8988T (cell line): ENCODE data around the gene APC2.
A peak's percentile ranks its signal among the peaks of the same experiment; 100 is the strongest.
"Not testable (repeated sequence)": the region's sequence is repeated elsewhere in the genome, so short reads cannot be mapped to it uniquely, and the experiment has no call there.

ENCODE experiments used
- DNase-seq: peaks from one replicate; pipeline ENCODE4 v3.0.0; 2011

The APC2 gene

DNA sequence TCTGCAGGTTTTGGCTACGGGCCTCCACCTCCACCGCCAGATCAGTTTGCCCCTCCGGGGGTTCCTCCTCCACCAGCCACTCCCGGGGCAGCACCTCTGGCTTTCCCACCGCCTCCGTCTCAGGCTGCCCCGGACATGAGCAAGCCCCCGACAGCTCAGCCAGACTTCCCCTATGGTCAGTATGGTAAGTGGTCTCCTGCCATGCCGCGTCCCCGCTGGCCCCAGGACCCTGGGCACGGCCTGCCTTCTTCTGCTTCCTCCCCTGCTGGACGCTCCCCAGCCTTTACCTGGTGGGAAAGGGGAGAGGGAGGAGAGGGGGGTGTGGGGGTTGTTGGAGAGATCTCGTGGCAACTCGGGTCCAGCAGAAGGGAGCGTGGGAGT lies 17.4 kb upstream of the APC2 start:
- no peak for DNase-seq

DNA sequence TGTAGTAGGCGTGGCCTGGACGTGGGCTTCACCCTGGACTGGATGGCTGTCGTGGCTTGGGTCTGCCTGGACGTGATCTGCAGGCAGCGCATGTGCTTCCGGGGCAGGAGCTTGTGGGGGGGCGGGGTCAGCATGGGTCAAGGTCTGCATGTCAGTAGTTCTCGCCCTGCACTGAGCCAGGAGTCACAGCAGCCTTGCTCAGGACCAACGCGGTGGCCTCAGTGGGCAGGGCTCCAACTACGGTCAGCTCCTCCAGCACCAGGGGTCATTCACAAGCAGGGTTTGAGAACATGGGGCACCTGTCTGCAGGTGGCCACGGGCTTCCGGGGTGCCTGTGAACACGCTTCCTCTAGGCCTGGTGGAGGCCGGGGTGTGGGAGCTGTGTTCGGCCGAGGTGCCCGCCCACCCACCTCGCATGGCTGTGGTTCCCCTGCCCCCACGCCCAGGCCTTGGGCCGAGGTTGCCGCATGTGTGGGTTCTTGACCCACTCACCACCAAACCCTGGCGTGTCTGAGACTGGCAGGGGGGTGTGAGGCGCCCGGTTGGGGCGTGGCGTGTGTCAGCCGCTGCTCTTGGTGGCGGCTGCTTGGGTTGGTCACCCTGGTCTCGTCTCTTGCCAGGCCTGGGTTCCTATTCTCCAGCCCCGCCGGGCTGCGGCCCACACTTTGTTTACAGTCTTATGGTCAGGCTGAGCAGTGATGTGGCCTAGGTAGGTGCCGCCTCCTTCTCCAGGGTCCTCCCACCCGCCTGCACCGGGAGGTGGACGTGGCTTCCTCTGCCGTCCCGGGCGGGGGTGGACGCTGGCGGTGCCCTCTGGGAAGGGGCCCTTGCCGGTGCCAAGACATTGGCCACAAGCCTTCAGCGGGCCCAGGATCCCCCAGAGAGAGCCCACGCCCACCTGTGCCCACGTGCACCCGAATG lies 16.5 kb upstream of the APC2 start:
- DNase-seq = no peak

DNA sequence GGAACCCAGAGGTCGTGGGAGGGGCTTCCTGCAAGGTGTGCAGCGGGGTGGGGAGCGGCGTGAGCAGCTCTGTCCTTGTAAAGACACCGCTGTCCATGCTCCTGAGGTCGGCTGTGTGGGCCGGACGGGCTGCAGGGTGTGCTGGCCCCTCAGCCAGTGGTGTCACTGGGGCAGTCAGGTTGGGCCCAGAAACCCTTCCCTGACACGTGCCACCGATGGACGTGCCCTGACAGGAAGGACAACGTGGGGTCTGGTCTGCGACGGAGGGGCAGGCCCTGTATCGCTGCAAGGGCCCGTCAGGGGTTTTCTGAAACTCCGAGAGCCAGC lies 15.9 kb upstream of the APC2 start:
- DNase-seq = no peak

DNA sequence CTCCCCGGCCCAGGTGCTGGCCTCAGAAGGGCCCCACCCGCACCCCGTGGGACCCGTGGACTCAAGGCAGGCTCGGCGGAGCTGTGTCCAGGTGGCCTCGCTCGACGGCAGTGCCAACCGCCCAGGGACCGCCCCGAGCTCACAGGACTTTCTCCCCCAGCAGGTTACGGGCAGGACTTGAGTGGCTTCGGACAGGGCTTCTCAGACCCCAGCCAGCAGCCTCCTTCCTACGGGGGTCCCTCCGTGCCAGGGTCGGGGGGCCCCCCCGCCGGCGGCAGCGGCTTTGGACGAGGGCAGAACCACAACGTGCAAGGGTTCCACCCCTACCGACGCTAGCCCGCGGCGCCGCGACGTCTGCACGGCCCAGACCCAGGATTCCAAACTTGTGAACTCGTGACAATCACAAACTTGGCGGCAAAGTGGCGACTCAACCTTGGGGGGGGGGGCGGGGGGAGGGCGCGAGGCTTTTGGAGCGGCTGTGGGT lies 15.3 kb upstream of the APC2 start:
- no peak for DNase-seq

DNA sequence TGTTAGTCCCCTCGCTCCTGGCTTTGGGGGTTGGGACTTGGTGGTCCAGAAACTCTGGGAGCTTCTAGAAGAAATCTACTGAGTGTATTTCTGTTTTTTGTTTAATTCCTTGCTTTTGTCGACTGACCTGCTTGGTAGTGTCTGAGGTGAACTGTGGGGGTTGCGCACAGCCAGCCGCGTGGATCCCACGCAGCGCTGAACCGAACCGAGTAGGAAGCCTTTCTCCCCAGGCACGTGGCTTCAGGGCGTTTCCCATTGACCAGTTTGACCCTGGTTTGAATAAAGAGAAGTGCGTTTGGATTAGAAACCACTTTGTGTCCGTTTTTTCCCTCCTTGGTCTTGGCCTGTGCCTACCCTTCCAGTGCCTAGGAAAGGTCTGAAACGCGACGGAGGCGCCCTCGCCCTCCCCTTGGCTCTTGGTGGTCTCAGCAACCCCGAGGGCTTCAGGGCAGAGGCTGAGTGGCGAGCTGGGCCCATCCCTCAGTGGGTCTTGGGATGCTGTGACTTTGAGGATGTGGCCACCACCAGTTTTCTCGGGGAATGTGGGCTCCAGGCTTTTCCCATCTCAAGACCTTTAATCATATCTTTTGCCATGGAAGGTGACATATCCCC lies 14.4 kb upstream of the APC2 start:
- DNase-seq = no peak

DNA sequence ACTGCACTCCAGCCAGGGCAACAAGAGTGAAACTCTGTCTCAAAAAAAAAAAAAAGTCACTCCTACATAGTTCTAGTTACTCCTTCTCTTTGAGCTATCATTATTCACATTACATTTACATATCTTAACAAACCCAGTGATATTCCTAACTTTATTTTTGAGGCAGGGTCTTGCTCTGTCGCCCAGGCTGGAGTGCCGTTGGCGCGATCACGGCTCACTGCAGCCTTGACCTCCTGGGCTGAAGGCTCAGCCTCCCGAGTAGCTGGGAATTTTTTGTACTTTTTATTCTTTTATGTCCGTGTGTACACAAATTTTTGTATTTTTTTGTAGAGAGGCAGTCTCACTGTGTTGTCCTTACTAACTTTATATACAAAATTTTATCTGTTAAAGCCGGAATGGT lies 12.3 kb upstream of the APC2 start:
- no peak for DNase-seq

DNA sequence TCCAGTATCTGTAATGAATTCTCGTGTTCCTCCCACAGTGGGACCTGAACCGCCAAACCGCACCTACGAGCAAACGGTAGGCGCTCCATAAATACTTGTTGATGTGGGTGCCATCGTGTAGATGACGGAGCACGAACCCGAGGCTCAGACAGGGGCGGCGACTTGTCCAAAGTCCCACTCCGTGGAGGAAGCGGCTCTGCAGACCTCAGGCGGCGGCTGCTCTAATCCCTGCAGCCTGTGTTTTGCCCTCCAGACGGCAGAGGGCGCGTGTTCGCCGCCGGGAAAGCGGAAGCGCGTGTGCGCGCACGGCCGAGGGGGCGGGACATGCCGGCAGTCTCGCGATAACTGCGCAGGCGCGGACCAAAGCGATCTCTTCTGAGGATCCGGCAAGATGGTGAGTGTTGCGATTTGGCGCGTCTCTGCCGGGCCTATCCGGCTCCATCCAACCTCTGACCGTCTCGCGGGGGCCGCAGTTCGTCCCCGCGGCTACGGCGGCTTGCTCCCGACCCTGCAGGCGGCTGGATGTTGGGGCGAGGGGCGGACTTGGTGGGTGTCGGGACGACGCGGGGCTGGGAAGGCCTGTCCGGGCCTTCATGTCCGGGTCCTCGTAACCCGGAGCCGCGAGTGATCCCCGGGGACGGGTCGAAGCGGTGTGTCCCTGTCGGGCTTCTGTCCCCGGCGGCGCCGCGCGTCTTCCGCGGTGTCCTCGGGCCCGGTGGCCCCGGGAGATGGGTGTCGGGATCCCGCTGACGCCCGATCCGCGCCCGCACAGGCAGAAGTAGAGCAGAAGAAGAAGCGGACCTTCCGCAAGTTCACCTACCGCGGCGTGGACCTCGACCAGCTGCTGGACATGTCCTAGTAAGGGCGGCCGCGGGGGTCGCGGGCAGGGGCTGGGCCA lies 11.6 kb upstream of the APC2 start, which contains the start of gene RPS15:
TSS of gene RPS15 (plus strand) at position 362 of the 898 bp plus-strand sequence. CDS start at position 392, 30 bp downstream.
- DNase-seq = peak; percentile 91

DNA sequence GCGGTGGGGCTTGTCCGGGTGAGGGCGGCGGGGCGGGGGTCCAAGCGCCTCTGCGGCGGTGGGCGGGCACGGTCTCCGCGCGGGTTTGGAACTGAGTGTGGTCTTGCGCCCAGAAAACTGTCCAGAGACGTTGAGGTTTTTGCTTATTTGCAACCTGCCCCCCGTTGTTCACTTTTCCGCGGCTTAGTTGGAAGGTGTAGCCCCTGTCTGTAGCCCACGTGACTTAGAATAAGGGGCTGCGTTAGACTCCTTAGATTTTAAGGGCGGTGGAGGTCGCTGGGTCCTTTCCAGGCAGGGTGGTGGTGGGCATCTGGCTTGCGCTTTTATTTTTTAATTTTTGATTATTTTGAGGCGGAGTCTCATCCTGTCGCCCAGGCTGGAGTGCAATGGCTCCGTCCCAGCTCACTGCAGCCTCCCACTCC lies 11.0 kb upstream of the APC2 start:
- DNase-seq = no peak

DNA sequence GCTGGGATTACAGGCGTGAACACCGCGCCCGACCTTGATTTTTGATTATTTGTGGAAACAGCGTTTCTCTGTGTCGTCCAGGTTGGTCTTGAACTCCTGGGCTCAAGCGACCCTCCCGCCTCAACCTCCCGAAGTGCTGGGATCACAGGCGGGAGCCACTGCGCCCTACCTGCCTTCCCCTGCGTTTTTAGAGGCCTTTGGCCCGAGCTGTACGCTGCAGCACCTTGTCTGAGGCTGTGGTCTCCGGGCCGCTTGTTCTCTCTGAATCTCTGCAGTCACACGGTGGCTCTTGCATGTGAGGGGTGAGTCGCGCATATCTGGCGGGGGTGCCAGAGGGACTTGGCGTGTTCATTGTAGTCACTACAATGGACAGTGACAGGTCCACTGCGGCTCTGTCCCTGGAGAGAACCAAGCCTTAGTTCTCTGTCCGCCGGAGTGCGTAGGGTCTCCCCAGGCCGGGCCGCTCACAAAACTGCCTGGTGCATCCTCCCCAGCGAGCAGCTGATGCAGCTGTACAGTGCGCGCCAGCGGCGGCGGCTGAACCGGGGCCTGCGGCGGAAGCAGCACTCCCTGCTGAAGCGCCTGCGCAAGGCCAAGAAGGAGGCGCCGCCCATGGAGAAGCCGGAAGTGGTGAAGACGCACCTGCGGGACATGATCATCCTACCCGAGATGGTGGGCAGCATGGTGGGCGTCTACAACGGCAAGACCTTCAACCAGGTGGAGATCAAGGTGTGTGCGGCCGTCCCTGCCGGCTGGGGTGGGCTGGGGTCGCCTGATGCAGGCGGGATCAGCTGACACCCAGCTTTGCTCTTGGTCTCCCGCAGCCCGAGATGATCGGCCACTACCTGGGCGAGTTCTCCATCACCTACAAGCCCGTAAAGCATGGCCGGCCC lies 10.2 kb upstream of the APC2 start:
- not testable (repeated sequence) for DNase-seq

DNA sequence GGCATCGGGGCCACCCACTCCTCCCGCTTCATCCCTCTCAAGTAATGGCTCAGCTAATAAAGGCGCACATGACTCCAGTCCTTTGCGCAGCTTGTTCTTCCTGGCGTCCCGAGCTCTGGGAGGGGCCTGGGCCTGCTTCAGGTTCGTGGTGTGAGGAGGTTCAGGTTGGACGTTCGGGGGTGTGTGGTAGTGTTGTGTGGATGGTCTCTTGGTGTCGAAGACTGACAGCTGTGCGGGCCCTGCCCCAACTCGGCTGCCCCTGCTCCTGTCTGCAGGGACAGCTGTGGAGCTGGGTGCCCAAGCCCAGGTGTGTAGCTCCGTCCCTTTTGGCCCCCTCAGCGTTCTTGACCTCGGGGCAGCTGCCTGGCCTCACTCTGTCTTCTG lies 9.5 kb upstream of the APC2 start:
- DNase-seq = no peak

DNA sequence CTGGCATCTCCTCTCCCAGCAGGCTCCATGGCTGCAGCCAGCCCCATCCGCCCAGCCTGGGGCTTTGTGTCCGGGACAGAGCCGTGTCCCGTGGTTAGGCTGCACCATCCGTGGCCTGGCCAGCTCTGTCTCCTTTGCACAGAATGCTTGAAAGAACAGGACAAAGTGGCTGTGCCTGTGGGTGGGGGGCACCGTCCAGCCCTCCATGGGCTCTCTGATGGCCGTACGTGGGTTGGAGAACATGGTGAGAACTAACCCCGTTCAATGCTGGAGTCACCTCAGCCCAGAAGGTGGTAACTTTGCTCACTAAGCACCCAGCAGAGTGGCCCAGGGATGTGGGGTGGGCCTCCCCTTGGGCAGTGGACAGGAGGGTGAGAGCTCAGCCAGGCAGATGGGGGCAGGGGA lies 8.9 kb upstream of the APC2 start:
- DNase-seq = peak; percentile 17

DNA sequence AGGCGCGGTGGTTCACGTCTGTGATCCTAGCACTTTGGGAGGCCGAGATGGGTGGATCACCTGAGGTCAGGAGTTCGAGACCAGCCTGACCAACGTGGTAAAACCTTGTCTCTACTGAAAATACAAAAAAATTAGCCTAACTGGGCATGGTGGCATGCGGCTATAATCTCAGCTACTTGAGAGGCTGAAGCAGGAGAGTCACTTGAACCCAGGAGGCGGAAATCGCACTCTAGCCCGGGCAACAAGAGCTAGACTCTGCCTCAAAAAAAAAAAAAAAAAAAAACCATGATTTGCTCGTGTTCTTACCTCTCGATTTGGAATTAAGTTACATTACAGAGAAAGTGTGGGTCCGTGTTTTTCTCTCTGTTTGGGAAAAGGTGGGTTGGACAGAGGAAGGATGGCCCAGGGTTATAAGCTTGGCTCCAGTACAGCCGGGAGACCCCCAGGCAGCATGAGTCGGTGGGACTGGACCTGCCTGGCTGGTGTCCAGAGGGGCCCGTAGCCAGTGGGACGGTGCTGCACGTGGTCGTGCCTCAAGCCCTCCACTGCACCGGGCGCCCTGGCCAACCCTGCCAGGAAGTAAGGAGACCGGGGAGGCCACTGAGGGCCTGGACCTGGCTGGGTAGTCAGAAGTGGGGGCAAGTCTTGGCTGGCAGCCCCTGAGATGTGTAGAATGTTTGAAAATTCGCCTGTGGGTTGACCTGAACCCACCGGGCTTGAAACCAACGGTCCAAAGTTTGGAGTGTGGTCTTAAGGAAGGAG lies 8.1 kb upstream of the APC2 start:
- peak; percentile 38 for DNase-seq

DNA sequence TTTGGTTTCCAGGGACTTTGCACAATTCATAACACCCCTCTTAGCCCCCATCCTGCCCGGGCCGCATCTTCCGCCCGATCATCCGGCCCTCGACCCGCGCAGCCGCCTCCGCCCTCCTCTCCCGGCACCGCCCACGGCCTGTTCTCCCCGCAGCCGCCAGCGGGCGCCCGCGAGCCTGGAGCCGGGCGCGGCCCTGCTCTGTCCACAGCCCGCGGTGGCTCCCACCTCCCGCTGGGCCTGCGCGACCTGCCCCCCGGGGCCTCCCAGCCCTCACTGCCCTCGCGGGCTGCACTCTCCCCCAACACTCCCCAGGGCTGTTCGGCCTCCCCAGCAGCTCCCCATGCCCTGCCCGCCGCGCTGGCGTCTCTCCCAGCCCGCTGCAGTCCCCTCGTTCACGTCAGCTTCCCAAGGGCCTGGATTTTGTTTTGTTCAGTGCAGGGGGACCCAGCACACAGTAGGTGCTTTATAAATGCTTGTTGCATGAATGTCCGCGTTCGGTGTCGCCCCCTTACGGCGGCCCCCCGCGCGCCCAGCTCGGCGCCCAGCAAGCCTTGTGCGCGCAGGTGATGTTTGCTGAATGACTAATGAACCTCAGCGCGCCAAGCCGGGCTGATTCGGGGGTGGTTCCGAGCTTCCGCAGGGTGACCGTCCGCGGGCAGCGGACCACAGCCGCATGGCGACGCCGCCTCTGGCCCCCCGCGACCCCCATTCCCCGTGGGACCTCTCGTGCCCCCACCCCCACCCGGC lies 4.6 kb upstream of the APC2 start:
- peak; percentile 99 for DNase-seq

DNA sequence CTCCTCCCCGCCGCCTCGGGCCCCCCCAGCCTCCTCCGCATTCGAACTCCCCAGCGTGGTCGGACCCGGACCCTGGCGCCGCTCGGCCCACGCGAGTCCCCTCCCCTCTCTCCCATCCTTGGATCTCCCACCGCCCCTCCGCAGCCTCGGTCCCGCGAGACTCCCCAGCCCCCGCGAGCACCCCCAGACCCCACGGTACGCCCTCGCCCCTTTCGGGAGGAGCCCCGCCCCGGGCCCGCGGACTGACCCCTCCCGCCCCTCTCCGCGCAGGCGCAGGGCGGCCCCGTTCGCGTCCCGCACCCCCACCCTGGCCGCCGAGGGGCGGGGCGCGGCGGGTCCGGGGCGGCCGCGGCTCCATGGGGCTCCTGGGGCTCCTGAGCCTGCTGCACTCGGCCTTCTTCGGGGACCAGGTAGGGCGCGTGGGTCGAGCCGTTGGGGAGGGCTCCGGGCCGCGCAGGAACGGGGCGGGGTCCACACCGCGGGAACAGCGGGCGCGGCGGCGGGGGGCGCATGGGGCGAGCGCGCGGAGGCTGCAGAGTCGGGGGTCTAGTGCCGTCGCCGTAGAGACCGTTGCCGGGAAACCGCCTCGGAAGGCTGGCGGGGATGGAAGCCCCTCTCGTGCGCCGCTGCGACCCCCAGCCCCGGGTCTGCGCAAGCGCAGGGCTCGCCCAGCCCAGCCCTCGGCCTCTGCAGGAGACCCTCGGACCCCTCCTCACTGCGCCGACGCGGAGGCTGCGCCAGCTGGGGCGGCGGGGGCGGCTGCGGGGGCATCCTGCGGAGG lies 3.8 kb upstream of the APC2 start:
- DNase-seq = peak; percentile 39

DNA sequence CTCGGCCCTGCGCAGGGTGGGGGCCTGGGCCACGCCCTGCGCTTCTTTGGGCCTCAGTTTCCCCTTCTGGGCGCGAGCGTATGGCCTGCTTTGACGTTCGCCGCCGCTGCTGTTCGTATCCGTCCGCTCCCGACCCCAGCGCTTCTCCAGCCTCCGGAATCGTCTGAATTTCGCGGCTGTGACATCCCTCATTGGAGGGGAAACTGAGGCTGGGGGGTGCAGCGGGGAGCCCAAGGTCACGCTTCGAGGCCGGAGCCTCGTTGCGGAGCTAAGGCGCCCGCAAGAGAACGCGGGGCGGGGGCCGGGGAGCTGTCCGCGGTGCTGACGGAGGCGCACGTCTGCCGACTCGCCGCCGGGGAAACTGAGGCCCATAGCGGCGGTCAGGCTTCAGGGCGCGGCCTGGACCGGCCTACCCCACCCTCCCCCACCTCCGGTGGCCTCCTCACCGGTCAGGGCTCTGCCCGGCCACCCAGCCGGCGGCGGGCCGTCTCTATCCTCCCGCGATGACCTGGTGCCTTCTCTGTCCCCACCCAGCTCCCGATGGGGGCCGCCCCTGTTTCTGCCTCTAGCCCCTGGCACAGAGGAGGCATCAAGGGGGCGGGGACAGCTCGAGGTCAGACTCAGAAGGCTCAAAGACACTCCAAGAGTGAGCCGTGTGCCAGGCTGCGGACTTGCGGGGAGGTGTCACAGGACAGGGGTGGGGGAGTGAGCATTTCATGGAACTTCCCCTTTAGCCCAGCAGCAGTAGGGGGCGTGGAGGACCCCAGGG lies 3.0 kb upstream of the APC2 start:
- peak; percentile 88 for DNase-seq

DNA sequence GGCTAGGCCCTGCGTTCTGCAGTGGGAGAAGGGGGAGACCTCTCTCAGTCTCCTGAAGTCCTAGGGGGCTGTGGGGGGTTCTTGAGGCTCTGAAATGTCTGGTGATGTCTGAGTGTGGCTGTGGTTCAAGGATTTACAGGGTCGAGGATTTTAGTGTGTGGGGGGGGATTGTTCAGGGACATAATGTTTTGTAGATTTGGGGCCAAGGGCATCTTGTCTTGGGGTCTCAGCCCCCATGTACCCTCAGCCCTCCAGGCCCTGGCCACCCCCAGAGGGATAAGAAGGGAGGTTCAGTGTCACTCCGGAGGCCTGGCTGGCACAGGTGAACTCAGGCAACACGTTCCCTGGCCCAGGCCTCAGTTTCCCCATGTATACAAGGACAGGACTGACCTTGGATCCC lies 2.4 kb upstream of the APC2 start:
- DNase-seq = peak; percentile 63

DNA sequence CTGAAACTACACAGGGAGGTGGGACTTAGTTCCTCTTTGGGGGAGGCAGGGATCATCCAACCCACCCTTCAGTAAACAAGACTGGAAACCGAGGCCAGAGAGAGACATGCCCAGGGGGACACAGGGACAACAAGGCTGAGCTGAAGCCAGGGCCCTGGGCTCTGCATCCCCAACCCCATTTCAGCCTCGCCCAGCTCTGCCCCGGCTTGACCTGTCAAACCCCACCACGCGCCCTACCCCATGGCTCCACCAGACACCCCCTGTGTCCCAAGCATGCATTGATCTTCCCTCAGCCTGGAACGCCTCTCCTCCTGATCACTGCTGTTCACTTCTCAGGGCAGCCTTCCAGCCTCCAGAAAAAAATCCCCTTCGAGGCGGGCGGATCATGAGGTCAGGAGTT lies 2.0 kb upstream of the APC2 start:
- no peak for DNase-seq

DNA sequence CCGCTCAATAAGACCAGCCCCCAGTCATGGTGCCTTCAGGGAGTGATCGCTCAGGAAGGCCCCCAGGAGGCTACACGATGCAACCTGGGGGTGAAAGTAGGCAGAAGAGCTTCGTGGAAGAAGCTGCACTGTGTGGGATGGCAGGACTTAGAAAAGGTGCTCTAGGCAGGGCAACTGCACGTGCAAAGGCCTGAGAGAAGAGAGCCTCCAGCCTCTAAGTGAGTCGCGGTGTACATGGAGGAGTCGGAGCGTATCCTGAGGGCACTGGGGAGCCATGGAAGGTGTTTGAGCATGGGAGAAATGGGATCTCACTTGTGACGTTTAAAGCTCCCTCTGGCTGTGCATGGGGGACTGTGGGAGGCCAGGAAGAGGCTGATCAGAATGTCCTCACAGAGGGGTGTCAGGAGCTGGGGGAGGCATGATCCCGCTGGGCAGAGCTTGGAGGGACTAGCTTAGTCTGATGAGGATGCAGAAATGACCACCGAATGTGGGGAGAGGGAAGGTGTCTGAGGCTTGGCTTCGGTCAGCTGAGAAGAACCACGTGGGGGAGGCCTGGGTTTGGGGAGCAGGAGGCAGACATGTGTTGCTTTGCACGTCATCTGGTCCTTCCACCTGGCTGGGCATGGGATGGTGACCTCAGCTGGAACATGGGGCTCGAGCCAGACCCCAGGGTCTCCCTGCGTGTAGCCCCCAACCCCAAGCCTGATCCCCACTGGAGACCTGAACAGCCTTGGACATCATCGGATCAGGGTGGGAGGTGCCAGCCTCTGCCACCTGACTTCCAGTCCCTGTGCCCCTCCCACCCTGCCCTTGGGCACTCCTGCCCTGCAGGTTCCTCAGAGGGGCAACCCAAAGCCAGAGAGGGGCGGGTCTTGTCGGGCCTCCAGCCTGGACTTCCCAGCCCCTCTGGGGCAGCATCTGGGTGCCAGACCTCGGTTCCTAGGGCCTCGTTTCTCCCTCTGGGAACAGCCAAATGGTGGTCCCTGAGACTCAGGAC lies 1.1 kb downstream of the APC2 start:
- DNase-seq = no peak
